HTERT RPE-1 (cell line): ENCODE data around the gene TSLP.

ENCODE experiments used
- in situ Hi-C: fragments of 300-500 bp; cut with MboI; formaldehyde crosslinking; loops from 4 replicates; pipeline ENCODE4 v1.14.3; 2020; ENCODE audit warnings: low sequenced_read_pairs

The TSLP gene

DNA sequence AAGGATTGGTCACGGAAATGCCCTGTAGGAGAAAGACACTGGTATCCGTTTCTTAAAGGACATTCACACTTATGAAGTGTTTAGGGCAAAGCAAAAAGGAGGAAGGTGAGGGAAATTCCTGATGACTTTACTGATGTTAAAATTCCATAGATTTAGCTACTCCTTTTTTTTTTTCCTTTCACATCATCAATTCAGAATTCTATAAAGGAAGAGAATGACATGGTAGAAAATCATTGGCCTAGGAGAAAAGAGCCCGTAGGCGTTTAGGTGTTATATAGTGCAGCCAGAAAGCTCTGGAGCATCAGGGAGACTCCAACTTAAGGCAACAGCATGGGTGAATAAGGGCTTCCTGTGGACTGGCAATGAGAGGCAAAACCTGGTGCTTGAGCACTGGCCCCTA is at the start of gene TSLP:
Gene TSLP, plus strand, starts transcription at position 301 of the 400 bp plus-strand sequence. CDS start 178 bp downstream, outside the sequence.
- in situ Hi-C loops = no loop called here

DNA sequence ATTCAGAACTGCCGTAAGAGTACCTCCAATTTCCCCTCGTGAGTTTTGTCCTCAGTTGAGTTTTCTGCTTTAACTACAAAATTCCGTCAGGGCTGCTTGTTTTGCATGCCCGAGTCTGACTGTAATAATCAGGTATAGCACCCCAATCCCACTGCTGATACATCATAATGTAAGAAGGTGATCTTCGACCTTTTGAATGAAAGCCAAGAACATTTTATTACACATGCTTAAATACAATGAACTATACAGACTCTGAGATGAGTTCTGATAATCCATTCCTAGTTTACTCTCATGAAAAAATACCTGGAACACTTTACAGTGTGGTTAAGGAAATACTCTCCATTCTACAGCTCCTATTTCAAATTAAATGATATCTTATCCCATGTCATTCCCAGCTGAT is 49.2 kb upstream of the TSLP start:
- in situ Hi-C loops = no loop called here

DNA sequence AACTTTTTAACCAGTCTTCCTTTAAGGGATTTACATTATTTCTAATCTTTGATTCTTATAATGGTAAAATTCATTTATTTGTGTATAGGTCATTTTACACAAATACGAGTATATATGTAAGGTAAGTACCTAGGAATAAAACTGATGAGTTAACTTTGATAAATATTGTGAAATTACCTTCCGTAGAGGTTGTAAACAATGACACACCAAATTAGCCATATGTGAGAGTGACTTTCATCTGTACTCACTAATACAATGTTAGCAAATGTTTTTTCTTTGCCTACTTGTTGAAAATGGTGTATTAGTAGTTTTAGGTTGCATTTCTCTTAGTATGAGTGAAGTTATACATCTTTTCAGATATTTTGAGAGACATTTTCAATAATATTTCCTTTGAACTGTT is 42.6 kb upstream of the TSLP start:
- in situ Hi-C loops = no loop called here

DNA sequence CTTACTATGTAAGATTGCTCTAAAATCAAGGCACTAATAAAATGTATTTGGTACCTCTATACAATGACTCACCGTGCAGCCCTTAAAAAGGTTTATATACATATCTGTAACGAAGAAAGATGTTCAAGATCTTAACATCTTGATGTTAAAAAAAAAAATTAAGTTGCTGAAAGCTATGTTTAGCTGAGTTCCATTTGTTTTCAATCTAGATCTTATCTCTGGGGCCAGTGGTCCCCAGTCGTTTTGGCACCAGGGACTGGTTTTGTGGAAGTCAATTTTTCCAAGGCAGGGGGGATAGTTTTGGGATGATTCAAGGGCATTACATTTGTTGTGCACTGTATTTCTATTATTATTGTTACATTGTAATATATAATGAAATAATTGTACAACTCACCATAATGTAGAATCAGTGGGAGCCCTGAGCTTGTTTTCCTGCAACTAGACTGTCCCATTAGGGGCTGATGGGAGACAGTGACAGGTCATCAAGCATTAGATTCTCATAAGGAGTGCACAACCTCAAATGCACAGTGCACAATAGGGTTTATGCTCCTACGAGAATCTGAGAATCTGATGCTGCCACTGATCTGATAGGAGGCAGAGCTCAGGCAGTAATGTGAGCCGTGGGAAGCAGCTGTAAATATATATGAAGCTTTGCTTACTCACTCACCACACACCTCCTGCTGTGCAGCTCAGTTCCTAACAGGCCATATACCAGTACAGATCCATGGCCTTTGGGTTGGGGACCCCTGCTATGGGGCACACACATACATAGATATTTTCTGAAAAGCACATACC is 27.6 kb upstream of the TSLP start:
- in situ Hi-C loops = no loop called here

DNA sequence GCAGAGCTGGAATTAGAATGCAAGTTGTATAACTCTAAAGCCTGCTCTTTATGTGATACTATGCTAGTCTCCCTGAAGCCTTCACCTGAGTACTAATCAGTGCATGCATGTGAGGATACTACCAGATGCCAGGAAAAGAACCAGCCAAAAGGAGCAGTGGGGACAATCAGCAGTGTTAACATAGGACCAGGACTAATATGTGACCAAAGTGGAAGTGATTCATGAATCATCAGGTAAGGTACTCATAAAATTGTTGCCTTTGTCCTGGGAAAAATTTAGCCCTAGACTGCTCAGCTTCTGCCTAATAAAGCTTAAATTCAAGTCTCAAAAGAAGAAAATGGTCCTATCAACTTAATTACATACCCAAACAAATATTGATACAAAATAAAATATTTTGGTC is 13.4 kb upstream of the TSLP start:
- in situ Hi-C loops = no loop called here

DNA sequence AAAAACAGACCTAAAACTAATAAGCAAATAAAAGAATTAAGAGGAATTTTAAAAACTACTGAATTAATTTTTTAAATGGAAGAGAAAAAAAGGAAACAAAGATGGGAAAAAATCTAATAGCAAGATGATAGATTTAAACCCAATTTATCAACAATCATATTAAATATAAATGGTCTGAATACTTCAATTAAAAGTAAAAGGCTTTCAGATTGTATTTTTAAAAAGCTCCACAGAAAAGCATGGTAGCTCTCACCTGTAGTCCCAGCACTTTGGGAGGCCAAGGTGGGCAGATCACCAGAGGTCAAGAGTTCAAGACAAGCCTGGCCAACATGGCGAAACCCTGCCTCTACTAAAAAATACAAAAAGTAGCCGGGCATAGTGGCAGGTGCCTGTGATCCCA is 11.3 kb upstream of the TSLP start:
- in situ Hi-C loops = no loop called here

DNA sequence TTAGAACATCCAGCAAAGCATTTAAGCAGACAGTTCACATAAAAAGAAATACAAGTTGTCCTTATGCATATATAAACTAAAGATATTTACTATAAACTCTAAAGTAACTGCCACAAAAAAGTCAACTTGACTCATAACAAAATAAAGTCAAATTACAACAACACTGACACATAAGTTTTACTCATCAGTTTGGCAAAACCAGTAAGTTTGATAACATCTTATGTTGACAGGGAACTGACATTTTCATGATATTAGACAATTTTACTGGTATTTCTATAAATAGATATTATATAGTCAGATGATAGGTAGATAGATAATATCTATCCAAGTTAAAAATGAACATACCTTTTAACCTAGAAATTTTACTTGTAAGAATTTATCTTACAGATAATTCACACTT is 9.9 kb upstream of the TSLP start:
- in situ Hi-C loops = no loop called here

DNA sequence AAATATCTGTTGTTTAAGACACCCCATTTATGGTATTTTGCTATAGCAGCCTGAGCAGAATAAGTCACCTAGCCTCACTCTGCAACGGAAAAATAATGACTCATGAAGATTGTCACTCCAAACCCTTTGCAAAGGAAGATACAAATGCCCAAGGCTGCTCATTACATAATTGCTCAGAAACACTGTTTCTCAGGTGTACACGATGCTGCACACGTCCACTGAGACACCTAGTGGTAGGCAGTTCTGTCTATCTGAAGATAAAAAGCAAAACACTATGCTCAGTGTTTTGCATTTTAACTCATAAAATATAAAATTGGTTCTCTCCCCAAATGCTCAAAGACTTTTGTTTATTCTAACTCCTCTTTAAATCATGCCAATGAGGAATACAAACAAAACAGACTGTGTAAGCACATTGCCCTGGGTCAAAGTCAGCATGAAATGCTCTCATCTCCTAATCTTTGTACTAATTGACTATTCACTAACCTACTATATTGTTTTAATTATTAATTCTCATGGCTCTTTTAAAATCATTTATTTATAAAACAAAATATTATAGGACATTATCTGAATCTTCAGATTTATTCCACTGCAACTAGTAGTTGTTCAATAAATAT is 7.7 kb upstream of the TSLP start:
- in situ Hi-C loops = no loop called here

DNA sequence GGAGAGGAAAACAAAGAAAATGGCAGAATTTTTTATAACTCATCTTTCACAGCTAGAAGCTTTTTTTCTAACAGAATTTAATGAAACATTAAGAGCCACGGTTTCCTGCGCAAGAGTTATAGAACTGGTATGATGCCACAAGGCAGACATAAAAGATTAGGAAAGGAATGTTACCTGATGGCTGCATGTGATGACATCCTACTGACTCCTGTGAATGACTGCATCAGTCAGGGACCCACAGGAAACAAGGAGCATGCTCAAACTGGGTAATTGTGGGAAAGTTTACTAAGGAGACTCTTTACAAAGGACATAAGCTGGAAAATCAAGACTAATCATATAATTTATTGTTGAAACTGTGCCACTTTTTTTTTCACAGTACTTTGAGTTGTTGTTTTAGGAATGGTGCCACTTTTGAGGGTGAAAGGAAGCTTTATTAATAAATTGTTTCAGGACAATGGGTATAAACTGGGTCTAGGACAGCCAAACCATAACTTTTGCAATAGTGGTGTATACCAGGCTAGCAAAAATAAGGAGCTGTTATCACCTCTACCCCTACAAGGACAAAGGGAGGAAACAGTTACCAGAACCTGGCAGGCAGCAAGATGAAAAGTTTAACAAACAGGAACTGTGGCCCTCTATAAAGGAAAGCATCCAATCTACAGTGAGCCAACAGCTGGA is 5.1 kb upstream of the TSLP start:
- in situ Hi-C loops = no loop called here

DNA sequence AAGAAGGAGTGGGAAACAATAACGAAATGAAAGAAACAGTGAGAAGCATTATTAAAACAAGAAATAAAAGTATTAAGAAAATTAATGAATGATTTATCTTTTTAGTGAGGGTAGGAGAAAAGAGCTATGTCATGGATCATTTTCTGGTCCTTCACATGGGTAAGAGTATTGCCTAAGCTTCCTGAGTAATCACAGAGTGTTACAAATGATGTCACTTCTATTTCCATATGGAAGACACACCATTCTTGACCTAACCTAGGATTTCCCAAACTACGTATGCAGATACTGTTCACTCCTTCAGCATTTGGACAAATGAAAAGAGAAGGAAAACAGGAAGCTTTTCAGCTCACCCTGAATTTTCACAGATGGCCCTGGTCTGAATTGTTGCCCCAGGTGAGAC is 3.3 kb upstream of the TSLP start:
- in situ Hi-C loops = no loop called here

DNA sequence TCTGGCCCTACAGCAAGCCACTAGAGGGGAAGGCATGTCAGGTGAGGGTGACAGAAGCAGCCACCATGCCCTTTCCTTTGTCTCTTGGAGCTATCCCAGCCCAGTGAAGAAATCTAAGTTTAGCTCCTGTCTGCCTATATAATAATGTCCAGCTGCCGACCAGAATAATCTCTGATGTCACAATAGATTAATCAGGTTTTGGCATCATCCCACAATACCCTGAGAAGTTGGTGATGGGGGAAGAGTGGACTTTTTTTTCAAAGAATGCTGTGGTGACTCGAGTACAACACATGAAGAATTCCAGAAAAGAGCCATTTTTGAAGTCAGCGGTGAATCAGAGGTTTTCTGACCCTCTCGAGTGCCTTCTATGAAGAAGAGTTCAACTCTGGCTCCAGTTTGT is 1.7 kb upstream of the TSLP start:
- in situ Hi-C loops = no loop called here

DNA sequence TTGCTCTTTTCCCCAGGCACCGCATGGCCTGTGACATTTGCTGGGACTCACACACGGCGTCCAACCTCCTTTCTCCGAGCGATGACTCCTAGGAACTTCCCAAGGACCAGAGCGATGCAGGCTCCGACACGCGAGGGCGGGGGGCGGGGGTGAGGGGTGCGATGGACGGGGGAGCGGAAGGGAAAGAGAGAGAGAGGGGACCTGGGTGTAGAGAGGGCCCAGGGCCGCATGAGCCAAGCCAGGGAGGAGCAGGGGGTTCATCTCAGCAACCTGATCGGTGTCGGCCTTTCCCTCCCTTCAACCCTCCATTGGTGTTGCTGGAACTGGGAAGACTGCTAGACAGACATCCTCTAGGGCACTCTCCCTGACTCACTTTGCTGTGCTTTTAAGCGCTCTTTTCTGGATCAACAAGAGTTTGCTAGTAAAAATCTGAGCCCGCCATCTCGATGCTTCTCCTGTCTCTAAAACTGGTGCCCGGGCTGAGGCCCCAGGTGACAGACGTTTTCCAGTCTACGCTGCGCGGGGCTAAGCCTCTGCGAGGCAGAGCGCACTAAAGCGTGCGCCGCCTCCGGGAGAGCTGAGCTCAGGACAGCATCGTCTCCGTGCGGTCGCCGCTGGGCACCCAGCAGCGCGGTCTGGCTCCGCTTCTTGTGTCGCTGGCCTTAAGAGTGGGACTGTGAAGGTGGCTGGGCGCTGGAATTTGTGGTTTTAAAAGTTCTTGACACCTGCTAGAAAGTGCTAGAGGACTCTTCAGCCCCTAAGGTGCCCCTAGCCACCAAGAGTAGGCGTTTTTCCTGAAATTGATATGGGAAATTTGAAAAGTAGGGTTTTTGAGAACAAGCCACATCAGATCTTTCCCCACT is 1.0 kb upstream of the TSLP start:
- in situ Hi-C loops = no loop called here

DNA sequence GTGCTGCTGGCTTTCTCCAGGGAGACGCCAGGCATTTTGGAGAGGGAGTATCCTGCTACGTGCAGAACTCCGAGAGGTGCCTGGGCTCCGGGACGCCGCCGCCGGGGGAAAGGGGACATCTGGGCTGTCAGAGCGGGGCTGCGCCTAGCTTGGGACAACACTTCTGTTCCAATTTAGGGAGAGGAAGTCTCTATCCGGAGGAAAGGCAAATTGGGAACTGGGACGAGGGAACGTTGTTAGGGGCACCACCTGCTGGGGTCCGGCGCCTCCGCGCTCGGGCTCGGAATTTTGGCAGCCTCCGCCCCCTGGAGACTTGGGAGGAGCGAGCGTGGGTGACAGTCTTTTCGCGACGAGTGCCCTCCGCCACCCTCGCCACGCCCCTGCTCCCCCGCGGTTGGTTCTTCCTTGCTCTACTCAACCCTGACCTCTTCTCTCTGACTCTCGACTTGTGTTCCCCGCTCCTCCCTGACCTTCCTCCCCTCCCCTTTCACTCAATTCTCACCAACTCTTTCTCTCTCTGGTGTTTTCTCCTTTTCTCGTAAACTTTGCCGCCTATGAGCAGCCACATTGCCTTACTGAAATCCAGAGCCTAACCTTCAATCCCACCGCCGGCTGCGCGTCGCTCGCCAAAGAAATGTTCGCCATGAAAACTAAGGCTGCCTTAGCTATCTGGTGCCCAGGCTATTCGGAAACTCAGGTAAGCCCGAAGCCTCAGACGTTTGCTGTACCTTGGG is 1.6 kb downstream of the TSLP start:
- in situ Hi-C loops = no loop called here

DNA sequence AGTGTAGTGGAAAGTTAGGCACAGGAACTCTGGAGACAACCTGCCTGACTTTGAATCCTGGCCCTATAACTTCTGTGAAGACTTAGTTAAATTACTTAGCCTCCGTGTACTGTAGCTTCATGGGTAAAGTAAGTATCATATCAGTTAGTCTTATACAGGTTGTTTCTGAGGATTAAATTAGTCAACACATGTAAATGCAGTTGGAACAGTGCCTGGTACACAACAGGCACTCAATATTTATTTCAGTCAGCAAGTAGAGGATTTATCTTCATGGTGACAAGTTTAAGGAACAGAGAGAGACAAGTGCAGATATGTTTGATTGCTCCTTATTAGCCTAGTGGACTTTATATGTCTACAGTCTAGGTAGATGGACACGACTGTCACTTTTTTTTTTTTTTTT is 2.7 kb downstream of the TSLP start:
- in situ Hi-C loops = no loop called here

DNA sequence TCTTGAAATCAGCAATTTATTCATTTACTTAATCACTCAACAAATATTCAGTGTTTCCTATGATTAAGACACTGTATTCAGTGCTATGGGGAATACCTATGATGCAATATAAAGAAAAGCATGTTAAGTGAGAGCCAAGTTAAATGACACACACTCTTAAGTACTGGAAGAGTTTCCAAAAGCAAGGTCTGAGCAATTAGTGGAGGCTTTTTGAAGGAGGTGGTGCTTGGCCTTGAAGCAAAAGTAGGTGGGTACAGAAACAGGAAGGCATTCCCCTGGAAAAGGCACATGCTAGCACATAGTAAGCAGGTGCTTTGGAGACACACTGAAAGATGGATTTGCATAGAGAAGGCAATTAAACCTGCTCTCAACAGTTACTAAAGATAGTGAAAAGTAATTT is 4.0 kb downstream of the TSLP start:
- in situ Hi-C loops = no loop called here

DNA sequence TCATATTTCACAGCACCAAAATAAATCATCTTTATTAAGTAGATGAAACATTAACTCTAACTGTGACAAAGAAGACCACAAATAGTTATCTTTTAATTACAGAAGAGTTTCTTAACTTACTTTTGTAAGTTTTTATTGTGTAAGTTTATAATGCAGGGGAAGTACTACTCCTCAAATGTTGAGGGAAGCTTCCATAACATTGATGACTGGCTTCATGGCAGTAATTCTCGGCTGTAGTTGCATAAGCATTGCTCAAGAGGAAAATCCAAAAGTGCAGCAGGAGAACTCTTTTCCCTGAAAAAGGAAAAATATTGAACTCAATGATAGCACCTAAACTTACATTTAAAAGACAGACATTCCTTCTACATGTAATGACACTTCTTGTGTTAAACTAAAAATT is 4.6 kb downstream of the TSLP start:
- in situ Hi-C loops = no loop called here

DNA sequence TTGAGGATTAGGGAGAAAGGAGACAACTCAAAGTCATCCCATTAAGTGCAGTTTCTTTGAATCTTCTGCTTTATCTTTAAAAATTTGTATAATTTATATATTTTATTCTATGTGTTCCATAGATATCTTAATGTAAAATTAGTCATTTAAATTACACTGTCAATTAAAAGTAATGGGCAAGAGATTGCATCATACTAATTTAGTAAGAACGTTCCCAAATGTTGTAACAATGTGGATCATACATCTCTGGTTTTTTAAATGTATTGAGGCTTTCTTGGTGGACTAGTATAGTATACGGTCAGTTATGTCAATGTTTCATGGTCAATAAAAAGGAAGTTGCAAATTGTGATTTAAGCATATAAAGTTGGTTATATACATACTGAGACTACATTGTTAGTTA is 6.2 kb downstream of the TSLP start:
- in situ Hi-C loops = no loop called here

DNA sequence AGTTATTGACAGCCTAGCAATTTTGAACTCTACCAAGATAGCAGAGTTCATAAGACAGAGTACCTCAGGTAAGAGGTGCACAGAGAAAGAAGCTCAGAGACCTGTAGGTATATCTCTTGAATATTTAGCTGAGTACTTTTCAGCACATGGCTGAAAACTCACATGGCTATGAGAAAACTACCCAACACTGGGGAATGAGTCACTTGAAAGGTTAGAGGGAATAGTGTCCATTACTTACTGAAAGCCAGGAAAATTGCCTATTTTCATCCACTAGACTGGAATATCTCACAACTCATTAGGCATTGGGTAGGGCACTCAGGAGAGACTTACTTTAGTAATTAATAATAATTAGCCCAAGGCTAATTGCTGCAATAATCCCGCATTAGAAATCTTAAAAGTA is 8.3 kb downstream of the TSLP start:
- in situ Hi-C loops = no loop called here

DNA sequence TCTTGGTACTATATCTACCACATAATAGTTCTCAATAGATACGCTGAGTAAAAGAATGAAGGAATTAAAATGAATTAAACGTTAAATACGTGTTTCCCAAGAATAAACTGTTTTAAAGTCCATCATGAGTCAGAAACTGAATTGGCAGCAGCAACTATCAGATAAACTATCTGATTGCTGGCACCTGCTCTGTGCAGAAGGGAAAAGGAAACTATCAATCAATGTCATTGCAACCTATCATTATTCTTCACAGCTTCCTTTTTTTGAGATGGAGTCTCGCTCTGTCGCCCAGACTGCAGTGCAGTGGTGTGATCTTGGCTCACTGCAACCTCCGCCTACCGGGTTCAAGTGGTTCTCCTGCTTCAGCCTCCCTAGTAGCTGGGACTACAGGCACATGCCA is 11.8 kb downstream of the TSLP start:
- in situ Hi-C loops = no loop called here

DNA sequence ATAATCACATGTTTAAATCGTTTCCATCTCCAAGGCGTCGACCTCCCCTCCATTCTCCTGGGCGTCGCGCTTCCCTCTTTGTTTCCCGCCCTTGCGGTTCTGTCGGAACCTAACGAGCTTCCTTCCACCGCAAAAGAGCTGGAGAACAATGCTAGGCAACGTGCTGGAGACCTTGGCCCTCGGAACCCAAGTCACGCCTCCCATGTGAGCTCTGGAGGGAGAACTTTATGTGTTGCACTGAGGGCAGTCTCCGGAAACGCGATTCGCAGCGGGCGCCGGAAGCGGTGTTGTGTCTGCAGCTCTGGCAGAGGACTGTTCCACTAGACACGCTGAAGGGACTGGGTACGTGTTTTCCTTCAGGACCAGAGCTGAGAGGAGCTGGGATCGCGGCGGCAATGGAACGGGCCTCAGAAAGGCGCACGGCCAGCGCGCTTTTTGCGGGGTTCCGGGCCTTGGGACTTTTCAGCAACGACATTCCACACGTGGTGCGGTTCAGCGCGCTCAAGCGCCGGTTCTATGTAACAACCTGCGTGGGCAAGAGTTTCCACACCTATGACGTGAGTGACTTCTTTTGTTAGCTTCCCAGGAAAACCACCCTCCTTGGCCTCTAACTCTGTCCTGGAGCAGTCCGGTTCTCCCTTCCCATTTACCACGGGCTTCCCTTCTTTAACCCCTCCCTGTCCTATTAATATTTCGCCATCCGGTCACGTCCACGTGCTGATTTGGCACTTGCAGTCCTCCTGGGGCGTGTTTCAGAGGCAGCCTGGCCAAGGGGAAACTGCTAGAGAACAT is 20.7 kb downstream of the TSLP start, which contains the start of gene WDR36:
Gene WDR36, plus strand, starts transcription at position 287 of the 792 bp plus-strand sequence. Its CDS starts 109 bp downstream, at position 396.
- in situ Hi-C loops = no loop called here
